Endodermal cell (in vitro differentiated cells): ENCODE results near the gene DCPS. TPM values are rescaled to one million over a fixed set of nuclear protein-coding genes. Genes with fewer than 3 reads are reported as not detected.
"Not testable (repeated sequence)": the region's sequence is repeated elsewhere in the genome, so short reads cannot be mapped to it uniquely, and the experiment has no call there.

Experiments
- DNase-seq: peaks from one replicate; pipeline ENCODE4 v3.0.0-alpha.2; 2017
- H3K27ac ChIP-seq: 2 replicates; pipeline ENCODE4 v1.5.1; 2013; ENCODE audit warnings: mild to moderate bottlenecking, low read depth, low read length, moderate library complexity
- H3K27me3 ChIP-seq: 2 replicates; pipeline ENCODE4 v1.6.1; 2013; ENCODE audit warnings: mild to moderate bottlenecking, low read length, moderate library complexity; ENCODE audit not compliant: insufficient read depth, control insufficient read depth, poor library complexity, severe bottlenecking
- H3K36me3 ChIP-seq: 2 replicates; pipeline ENCODE4 v1.7.0; 2013; ENCODE audit warnings: mild to moderate bottlenecking, low read length, moderate library complexity; ENCODE audit not compliant: control insufficient read depth, insufficient read depth
- H3K4me1 ChIP-seq: one replicate; pipeline ENCODE4 v1.7.0; 2013; ENCODE audit warnings: low read length; ENCODE audit not compliant: control insufficient read depth, insufficient read depth
- H3K4me3 ChIP-seq: 2 replicates; pipeline ENCODE4 v1.5.1; 2013; ENCODE audit warnings: mild to moderate bottlenecking, low read length, moderate library complexity
- H3K9ac ChIP-seq: 2 replicates; pipeline ENCODE4 v1.6.1; 2013; ENCODE audit warnings: mild to moderate bottlenecking, low read length, moderate library complexity; ENCODE audit not compliant: poor library complexity, severe bottlenecking; ENCODE audit errors: extremely low read depth
- H3K9me3 ChIP-seq: 2 replicates; pipeline ENCODE4 v1.6.1; 2013; ENCODE audit warnings: mild to moderate bottlenecking, low read length, moderate library complexity; ENCODE audit not compliant: control insufficient read depth
- H3K27ac Mint-ChIP-seq: 2 replicates; pipeline ENCODE4 v1.8.0; 2020; ENCODE audit warnings: mixed read lengths
- H3K27me3 Mint-ChIP-seq: 2 replicates; pipeline ENCODE4 v1.8.0; 2021; ENCODE audit warnings: mild to moderate bottlenecking, mixed read lengths; ENCODE audit not compliant: insufficient read depth
- H3K36me3 Mint-ChIP-seq: 2 replicates; pipeline ENCODE4 v1.8.0; 2020; ENCODE audit warnings: low read depth, mixed read lengths
- H3K4me1 Mint-ChIP-seq: 2 replicates; pipeline ENCODE4 v1.8.0; 2020; ENCODE audit warnings: mixed read lengths
- H3K4me3 Mint-ChIP-seq: 2 replicates; pipeline ENCODE4 v1.8.0; 2020; ENCODE audit warnings: mild to moderate bottlenecking, moderate library complexity, mixed read lengths
- H3K9me3 Mint-ChIP-seq: 2 replicates; pipeline ENCODE4 v1.8.0; 2020; ENCODE audit warnings: mild to moderate bottlenecking, mixed read lengths
- WGBS, 2 experiments: methylation state at CpG; one replicate each; pipeline versions ENCODE4 v1.1.5 to v1.1.7; 2013; ENCODE audit warnings: missing lambda C conversion rate in 2 of 2, mixed read lengths in 1 of 2; ENCODE audit not compliant: insufficient coverage in 1 of 2, insufficient read length in 1 of 2; 5-methylcytosine and 5-hydroxymethylcytosine counted together
- total RNA-seq, 2 donors: library from RNA; stranded (reverse); fragmentation: NEBNext Ultra II Directional in 1 of 2; extraction: Animal tissue kit (Norgen Biotek cat#: 25700) in 1 of 2; gene quantifications; 2 replicates in 1 of 2; 3 replicates in 1 of 2; pipeline ENCODE4 v1.2.1, GENCODE V29; 2021
- TF ChIP-seq, protein P1 (sequence below): fragments of 200-600 bp; sonication (generic); conservative IDR thresholded peaks from 2 replicates; pipeline ENCODE4 v1.5.0; 2021; ENCODE audit warnings: antibody characterized with exemption, mild to moderate bottlenecking

DCPS gene
- total RNA-seq, 2 donors from 2014 or later: 19.0 to 22.6 TPM

DNA sequence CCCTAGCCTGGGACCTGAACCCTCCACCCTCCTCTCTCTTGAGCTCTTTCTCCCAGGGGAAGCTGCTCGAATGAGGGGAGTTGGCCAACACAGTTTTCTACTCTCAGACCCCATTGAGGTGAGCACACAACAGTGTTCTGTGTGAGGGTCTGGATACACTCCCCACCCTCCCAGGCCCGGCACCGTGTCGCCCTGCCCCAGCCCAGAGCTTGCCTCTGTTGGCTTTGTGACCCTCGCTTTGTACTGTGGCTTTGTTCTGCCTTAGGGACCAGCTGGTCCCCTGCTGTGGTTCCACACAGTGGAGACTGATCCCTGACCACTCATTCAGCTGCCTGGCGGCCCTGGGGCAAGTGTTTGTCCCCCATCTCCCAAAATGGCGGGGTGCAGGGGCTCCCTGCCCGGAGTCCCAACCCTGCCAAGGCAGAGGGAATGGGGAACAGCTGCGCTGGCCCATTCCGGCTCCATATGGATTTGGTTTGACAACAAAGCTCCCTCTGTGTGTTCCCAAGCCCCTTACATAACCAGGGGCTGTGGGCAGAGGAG, 59.9 kb downstream of the DCPS start:
- peak; percentile 37 for DNase-seq
- Histone ChIP-seq H3K4me3 (no peak overlapping the region), H3K9me3 (no peaks in the 10 kb centered on the region), H3K4me1 (peaks cover 10% of the 10 kb centered on the region), H3K27me3 (no peaks in the 10 kb centered on the region), H3K36me3 (no peaks in the 10 kb centered on the region), H3K27ac (peak overlapping the region; percentile 44), H3K9ac (no peak overlapping the region)
- peaks cover 33% of the 10 kb centered on the region for H3K4me1 Mint-ChIP-seq
- no peaks in the 10 kb centered on the region for H3K9me3 Mint-ChIP-seq
- WGBS, 2 experiments: 80 to 84% methylated on average over 1 to 10 of the region's 10 CpGs
- TF ChIP-seq, protein P1, sequence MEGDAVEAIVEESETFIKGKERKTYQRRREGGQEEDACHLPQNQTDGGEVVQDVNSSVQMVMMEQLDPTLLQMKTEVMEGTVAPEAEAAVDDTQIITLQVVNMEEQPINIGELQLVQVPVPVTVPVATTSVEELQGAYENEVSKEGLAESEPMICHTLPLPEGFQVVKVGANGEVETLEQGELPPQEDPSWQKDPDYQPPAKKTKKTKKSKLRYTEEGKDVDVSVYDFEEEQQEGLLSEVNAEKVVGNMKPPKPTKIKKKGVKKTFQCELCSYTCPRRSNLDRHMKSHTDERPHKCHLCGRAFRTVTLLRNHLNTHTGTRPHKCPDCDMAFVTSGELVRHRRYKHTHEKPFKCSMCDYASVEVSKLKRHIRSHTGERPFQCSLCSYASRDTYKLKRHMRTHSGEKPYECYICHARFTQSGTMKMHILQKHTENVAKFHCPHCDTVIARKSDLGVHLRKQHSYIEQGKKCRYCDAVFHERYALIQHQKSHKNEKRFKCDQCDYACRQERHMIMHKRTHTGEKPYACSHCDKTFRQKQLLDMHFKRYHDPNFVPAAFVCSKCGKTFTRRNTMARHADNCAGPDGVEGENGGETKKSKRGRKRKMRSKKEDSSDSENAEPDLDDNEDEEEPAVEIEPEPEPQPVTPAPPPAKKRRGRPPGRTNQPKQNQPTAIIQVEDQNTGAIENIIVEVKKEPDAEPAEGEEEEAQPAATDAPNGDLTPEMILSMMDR: no peak
- H3K27me3 Mint-ChIP-seq: no peaks in the 10 kb centered on the region
- peaks cover 2% of the 10 kb centered on the region for H3K36me3 Mint-ChIP-seq
- H3K4me3 Mint-ChIP-seq: no peak overlapping the region
- no peak overlapping the region for H3K27ac Mint-ChIP-seq

DNA sequence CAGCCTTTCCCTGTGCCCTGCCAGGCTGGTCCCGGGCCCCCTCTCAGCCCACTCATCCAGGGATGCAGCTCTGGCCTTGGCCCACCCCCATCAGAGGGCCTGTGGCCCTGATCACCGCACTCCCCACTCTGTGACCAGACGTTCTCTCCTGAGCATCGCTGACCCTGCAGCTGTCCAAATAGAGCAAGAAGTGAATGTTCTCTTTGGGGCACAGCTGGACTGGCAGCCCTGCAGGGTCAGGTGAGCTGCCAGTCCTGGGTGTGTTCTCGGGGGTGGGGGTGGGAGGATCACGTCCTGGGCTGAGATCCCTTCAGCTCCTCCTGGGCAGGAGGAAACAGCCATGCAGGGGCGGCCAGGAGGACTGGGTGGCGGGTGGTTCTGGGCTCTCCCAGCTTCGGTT, 60.9 kb downstream of the DCPS start:
- not testable (repeated sequence) for H3K27ac Mint-ChIP-seq, H3K36me3 Mint-ChIP-seq
- WGBS, 2 experiments: 100% methylated on average over 2 of the region's 9 CpGs; no CpG with 5 or more reads in 1 of the 2 experiments

DNA sequence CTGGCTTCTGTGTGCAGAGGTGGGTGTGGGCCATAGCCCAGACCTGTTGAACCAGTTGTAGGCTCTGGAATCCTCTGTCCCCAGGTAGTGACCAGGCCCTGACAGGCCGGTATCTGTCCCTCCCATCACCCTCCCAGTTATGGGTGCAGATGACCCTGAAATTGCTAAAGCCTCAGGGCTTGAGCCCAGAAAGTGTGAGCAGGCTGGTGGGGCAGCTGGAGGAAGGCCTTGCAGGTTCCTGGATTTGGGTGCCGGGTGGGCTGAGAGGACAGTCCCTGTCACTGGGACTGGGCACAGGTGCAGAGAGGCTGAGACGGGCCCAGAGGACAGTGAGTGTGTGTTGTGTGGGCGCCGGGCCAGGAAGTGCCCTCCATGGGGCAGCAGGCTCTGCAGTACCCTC, 61.6 kb downstream of the DCPS start:
- not testable (repeated sequence) for H3K27ac Mint-ChIP-seq, H3K36me3 ChIP-seq, H3K27ac ChIP-seq, H3K4me3 Mint-ChIP-seq, H3K9me3 Mint-ChIP-seq, H3K4me3 ChIP-seq, H3K27me3 Mint-ChIP-seq, H3K27me3 ChIP-seq, H3K36me3 Mint-ChIP-seq, H3K9me3 ChIP-seq, H3K9ac ChIP-seq
- 95% methylated on average over 5 of the region's 5 CpGs; no CpG with 5 or more reads in 1 of the 2 experiments for WGBS, 2 experiments
- DNase-seq: peak; percentile 31
- H3K4me1 Mint-ChIP-seq: peaks cover 32% of the 10 kb centered on the region
- peaks cover 12% of the 10 kb centered on the region for H3K4me1 ChIP-seq

More for the DNA sequence above, 60.9 kb downstream of the DCPS start:
- H3K9me3 ChIP-seq, H3K4me3 ChIP-seq, H3K9me3 Mint-ChIP-seq, H3K9ac ChIP-seq, H3K36me3 ChIP-seq, H3K27me3 Mint-ChIP-seq, H3K27ac ChIP-seq, H3K27me3 ChIP-seq, DNase-seq, H3K4me3 Mint-ChIP-seq: not testable (repeated sequence)
- peaks cover 32% of the 10 kb centered on the region for H3K4me1 Mint-ChIP-seq
- peaks cover 12% of the 10 kb centered on the region for H3K4me1 ChIP-seq

DNA sequence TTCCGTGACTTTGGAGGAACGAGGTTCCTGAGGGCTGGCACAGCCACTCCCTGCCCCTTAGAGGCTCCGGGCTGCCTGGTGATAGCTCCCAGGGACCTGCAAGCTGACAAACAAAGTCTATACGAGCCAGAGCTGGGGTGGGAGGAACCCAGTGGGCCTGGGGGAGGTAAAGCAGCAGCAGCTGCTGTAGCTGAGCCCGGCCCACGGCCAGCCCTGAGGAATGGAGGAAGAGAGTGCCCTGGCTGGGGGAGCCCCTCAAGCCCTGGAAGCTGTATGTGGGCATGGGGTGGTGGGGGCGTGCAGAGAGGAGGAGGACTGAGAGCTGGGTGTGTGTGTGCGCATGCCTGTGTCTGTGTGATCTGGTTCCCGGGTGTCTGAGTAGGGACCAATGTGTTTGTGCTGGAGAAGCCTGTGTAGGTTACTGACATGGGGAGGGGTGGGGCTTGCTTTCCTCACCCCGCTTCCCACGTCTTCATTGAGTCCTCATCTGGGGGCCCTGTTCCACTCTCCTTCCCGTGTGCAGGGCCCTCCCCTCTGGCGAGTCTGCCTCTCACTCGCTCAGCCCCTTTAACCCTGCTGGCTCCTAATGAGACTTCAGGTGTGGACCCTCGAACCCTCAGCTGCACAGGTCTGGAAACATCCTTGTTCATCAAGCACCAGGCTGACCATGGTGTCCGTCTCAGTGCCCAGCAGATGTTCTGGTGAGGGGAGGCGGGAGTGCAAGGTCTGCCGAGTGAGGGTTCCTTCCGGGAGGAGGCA, 62.4 kb downstream of the DCPS start:
- Mint-ChIP-seq H3K27ac (peak overlapping the region; percentile 61), H3K27me3 (no peaks in the 10 kb centered on the region), H3K36me3 (no peaks in the 10 kb centered on the region), H3K9me3 (no peaks in the 10 kb centered on the region), H3K4me1 (peaks cover 32% of the 10 kb centered on the region), H3K4me3 (no peak overlapping the region)
- Histone ChIP-seq H3K27me3 (no peaks in the 10 kb centered on the region), H3K4me3 (no peak overlapping the region), H3K9me3 (no peaks in the 10 kb centered on the region), H3K27ac (no peak overlapping the region), H3K9ac (no peak overlapping the region), H3K4me1 (peaks cover 12% of the 10 kb centered on the region), H3K36me3 (no peaks in the 10 kb centered on the region)
- peak; percentile 48 for DNase-seq
- TF ChIP-seq, protein P1: no peak
- 77 to 80% methylated on average over 13 to 19 of the region's 19 CpGs for WGBS, 2 experiments
